ENCODE measurements around the gene FCHSD2. TPM values are rescaled to one million over a fixed set of nuclear protein-coding genes. Genes with fewer than 3 reads are reported as not detected.

The FCHSD2 gene
- polyA plus RNA-seq, 3 donors, result 14.5 to 43.5 (median 16.6) TPM

GRCh38 chr11:73152086-73152853 is 10.2 kb upstream of the FCHSD2 start:
- intact Hi-C loops (cut with micrococcal nuclease), result no loop called here

GRCh38 chr11:73151416-73151815 is 9.3 kb upstream of the FCHSD2 start:
- 97% methylated on average over 3 of the region's 6 CpGs for WGBS (ENCODE audit: insufficient coverage)
- H3K27ac Mint-ChIP-seq, result peak overlapping the region in 1 of 7 donors; percentile 64
- H3K36me3 Mint-ChIP-seq, result peaks cover 0 to 2% of the 10 kb centered on the region in 2 donors
- Histone ChIP-seq H3K9ac (ENCODE audit: insufficient read depth, low read length, poor library complexity, severe bottlenecking) (no peak overlapping the region), H4K20me1 (ENCODE audit: insufficient read depth, low read length) (no peaks in the 10 kb centered on the region), H3K79me2 (ENCODE audit: insufficient read depth, low read length) (no peaks in the 10 kb centered on the region), H3K27ac (ENCODE audit: low read depth in 1 of 2, low read length in 2 of 2) (no peak overlapping the region), H3K9me3 (replicated peaks in 1 of 2; ENCODE audit: control insufficient read depth in 1 of 2, insufficient read depth in 1 of 2, low read length in 2 of 2) (no peaks in the 10 kb centered on the region), H3K36me3 (replicated peaks in 1 of 2; ENCODE audit: control insufficient read depth in 1 of 2, insufficient read depth in 2 of 2, low read length in 2 of 2) (no peaks in the 10 kb centered on the region), H3K4me1 (ENCODE audit: control insufficient read depth in 1 of 2, insufficient read depth in 2 of 2, low read length in 2 of 2) (peaks cover 47 to 58% of the 10 kb centered on the region in 2 donors), H2AFZ (ENCODE audit: insufficient read depth, low read depth, low read length, poor library complexity, severe bottlenecking) (no peak overlapping the region), H3K4me2 (replicated peaks; ENCODE audit: extremely low read depth, low read length, poor library complexity, severe bottlenecking) (no peak overlapping the region), H3K27me3 (ENCODE audit: control insufficient read depth in 2 of 2, insufficient read depth in 2 of 2, low read length in 2 of 2) (no peaks in the 10 kb centered on the region), H3K4me3 (replicated peaks in 1 of 3; ENCODE audit: low read depth in 2 of 3, low read length in 3 of 3) (no peak overlapping the region)
- peaks cover 59% of the 10 kb centered on the region for H3K4me1 Mint-ChIP-seq
- H3K4me3 Mint-ChIP-seq, result no peak overlapping the region
- TF ChIP-seq, protein P1, sequence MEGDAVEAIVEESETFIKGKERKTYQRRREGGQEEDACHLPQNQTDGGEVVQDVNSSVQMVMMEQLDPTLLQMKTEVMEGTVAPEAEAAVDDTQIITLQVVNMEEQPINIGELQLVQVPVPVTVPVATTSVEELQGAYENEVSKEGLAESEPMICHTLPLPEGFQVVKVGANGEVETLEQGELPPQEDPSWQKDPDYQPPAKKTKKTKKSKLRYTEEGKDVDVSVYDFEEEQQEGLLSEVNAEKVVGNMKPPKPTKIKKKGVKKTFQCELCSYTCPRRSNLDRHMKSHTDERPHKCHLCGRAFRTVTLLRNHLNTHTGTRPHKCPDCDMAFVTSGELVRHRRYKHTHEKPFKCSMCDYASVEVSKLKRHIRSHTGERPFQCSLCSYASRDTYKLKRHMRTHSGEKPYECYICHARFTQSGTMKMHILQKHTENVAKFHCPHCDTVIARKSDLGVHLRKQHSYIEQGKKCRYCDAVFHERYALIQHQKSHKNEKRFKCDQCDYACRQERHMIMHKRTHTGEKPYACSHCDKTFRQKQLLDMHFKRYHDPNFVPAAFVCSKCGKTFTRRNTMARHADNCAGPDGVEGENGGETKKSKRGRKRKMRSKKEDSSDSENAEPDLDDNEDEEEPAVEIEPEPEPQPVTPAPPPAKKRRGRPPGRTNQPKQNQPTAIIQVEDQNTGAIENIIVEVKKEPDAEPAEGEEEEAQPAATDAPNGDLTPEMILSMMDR (IDR thresholded peaks at IDR 0.05), result no peak
- no peaks in the 10 kb centered on the region for H3K27me3 Mint-ChIP-seq (ENCODE audit: low read depth in 3 of 3)
- no peaks in the 10 kb centered on the region for H3K9me3 Mint-ChIP-seq
- no peak for DNase-seq
- intact Hi-C loops (cut with micrococcal nuclease), result no loop called here

More at GRCh38 chr11:73152086-73152853, 10.2 kb upstream of the FCHSD2 start:
- H3K27me3 ChIP-seq (ENCODE audit: control insufficient read depth in 2 of 2, insufficient read depth in 2 of 2, low read length in 2 of 2), result no peaks in the 10 kb centered on the region
- H3K79me2 ChIP-seq (ENCODE audit: insufficient read depth, low read length), result no peaks in the 10 kb centered on the region
- DNase-seq, result no peak
- peak overlapping the region; percentile 8 for H2AFZ ChIP-seq (ENCODE audit: insufficient read depth, low read depth, low read length, poor library complexity, severe bottlenecking)
- H3K27ac Mint-ChIP-seq, result peak overlapping the region in 1 of 7 donors; percentile 26
- no peaks in the 10 kb centered on the region for H4K20me1 ChIP-seq (ENCODE audit: insufficient read depth, low read length)
- peaks cover 53 to 63% of the 10 kb centered on the region in 2 donors for H3K4me1 ChIP-seq (ENCODE audit: control insufficient read depth in 1 of 2, insufficient read depth in 2 of 2, low read length in 2 of 2)
- no peaks in the 10 kb centered on the region for H3K36me3 Mint-ChIP-seq
- TF ChIP-seq, protein P1 (IDR thresholded peaks at IDR 0.05), result no peak
- peaks cover 64% of the 10 kb centered on the region for H3K4me1 Mint-ChIP-seq
- H3K4me3 ChIP-seq (replicated peaks in 1 of 3; ENCODE audit: low read depth in 2 of 3, low read length in 3 of 3), result no peak overlapping the region
- WGBS (ENCODE audit: insufficient coverage), result 82% methylated on average over 5 of the region's 6 CpGs
- H3K9ac ChIP-seq (ENCODE audit: insufficient read depth, low read length, poor library complexity, severe bottlenecking), result no peak overlapping the region
- no peak overlapping the region for H3K4me2 ChIP-seq (replicated peaks; ENCODE audit: extremely low read depth, low read length, poor library complexity, severe bottlenecking)
- no peaks in the 10 kb centered on the region for H3K36me3 ChIP-seq (replicated peaks in 1 of 2; ENCODE audit: control insufficient read depth in 1 of 2, insufficient read depth in 2 of 2, low read length in 2 of 2)
- no peaks in the 10 kb centered on the region for H3K27me3 Mint-ChIP-seq (ENCODE audit: low read depth in 3 of 3)
- no peak overlapping the region for H3K4me3 Mint-ChIP-seq
- no peak overlapping the region for H3K27ac ChIP-seq (ENCODE audit: low read depth in 1 of 2, low read length in 2 of 2)
- no peaks in the 10 kb centered on the region for H3K9me3 ChIP-seq (replicated peaks in 1 of 2; ENCODE audit: control insufficient read depth in 1 of 2, insufficient read depth in 1 of 2, low read length in 2 of 2)
- H3K9me3 Mint-ChIP-seq, result no peaks in the 10 kb centered on the region

Measured in CD14-positive monocyte (primary cell).